ENCODE data around the gene GFOD2. TPM values are rescaled to one million over a fixed set of nuclear protein-coding genes. Genes with fewer than 3 reads are reported as not detected.
"Not testable (repeated sequence)": the region's sequence is repeated elsewhere in the genome, so short reads cannot be mapped to it uniquely, and the experiment has no call there.

Gene GFOD2, protein sequence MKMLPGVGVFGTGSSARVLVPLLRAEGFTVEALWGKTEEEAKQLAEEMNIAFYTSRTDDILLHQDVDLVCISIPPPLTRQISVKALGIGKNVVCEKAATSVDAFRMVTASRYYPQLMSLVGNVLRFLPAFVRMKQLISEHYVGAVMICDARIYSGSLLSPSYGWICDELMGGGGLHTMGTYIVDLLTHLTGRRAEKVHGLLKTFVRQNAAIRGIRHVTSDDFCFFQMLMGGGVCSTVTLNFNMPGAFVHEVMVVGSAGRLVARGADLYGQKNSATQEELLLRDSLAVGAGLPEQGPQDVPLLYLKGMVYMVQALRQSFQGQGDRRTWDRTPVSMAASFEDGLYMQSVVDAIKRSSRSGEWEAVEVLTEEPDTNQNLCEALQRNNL
- 10 to 100 TPM; 20.5 to 24.9 (median 21.5) TPM for polyA plus RNA-seq (ENCODE audit: insufficient read length in 4 of 4)

DNA sequence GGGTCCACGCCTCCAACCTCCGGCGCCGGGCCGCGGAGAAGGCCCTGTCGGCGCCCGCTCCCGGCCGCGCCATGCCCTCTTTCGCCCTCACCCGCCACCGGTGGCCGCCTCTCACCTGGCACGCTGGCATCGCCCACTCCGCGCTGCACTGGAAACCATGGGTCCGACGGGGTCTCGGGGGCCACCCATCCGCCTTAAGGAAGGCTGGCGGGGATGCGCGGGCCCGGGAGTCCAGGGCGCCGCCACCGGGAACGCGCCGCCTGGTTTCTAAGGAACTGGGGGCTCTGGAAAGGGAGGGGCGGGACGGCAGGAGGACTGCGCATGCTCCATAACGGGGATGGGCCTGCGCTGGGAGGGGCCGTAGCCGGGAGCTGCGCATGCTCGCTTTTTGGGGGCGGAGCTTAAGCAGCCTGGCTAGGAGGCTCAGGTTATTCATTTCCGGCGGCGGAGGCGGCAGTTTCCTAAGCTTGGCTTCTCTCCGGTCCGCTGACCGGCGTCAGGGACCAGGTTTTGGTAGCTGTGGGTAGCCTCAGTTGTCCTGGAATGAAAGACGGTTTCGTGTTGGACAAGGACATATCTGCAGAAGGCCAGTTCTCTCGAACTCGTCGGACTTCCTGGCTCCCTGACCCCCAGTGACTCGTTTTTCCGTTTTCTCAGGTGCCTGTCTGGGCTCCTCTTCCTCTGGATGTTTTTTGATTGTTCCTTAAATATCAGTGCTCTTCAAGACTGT, at the start of gene GFOD2:
TSS of gene GFOD2 (minus strand) at position 269 of the 730 bp plus-strand sequence. CDS start 33,601 bp downstream, outside the sequence.
- DNase-seq (ENCODE audit: low read depth in 4 of 4, low spot score in 3 of 4): peak; percentile 91 to 98 (median 93)

DNA sequence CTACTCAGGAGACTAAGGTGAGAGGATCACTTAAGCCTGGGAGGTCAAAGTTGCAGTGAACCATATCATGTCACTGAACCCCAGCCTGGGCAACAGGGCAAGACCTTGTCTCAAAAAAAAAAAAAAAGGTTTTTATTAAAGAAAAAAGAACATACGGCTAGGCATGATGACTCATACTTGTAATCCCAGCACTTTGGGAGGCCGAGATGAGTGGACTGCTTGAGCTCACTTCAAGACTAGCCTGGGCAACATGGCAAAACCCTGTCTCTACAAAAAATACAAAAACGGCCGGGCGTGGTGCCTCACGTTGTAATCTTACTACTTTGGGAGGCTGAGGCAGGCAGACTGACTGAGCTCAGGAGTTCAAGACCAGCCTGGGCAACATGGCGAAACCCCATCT, 48.8 kb upstream of the GFOD2 start:
- no peak for DNase-seq (ENCODE audit: low read depth in 4 of 4, low spot score in 3 of 4)

DNA sequence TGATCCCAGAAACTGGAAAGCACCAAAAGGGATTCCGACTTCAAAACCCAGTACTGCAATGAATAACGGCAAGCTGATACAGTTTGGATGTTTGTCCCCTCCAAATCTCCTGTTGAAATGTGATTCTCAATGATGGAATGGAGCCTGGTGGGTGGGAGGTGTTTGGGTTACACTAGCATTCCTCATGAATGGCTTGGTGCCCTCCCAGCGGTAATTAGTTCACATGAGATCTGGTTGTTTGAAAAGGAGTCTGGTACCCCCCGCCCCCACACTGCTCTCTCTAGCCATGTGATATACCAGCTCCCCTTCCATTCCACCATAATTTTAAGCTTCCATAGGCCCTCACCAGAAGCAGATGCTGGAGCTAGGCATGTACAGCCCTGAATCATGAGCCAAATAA, 47.2 kb upstream of the GFOD2 start:
- peak in 2 of 4 donors; percentile 24 to 31 for DNase-seq (ENCODE audit: low read depth in 4 of 4, low spot score in 3 of 4)

DNA sequence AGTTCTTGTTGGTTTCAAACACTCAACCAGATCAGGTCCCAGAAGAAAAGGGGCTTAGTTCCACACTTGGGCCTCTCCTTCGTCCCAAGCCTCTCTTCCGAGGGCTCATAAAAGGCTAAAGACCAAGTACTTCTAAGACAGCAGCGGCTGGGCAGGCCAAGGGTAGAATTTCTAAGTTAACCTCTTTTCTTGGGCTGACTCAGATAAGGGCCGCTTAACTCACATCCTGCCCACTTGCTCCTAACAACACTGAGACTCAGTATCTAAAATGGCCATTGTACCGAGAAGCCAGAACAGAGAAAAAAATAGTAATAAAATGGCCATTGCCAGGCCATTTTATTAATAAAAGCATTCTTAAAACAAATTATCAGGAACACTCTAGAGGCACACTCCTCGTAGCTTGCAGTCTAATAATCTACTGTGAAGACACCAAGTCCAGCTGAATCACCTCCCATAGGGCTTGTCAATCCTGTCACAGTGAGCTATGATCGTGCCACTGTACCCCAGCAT, 45.1 kb upstream of the GFOD2 start:
- DNase-seq (ENCODE audit: low read depth in 4 of 4, low spot score in 3 of 4): no peak

DNA sequence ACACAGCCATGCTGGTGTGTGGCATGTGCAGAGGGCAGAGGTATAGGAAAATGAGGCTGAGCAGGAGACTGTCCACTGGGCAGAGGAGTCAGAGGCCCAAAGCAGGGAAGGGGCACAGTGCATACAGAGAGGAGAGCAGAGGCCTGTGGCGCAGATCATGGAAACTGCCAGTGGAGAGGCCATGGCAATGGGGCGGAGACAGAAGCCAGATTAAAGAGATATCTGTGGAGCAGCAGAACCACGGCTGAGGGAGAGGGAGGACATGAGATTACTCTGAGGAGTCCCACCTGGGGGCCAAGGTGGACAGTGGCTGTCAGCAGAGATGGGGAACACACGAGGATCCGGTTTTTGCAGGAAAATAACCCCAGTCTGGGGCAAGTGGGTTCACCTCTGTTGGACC, 44.0 kb upstream of the GFOD2 start:
- no peak for DNase-seq (ENCODE audit: low read depth in 4 of 4, low spot score in 3 of 4)

DNA sequence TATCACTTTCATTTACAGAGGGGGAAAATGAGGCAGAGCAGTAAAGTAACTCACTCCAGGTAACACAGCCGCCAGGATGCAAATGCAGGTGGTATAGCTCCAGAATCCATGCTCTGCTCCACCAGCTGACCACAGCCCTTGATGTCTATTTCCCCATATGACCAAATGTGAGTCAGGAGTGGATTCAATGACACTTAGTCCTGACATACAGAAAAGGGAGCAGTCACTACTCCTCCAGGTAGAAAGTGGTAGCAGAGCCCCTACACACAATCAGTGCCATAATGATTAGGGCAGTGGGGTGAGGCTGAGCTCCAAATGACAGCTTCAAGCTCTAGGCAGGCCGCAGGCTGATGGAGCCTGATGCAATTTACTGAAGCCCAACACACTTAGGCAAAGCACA, 43.3 kb upstream of the GFOD2 start:
- no peak for DNase-seq (ENCODE audit: low read depth in 4 of 4, low spot score in 3 of 4)

DNA sequence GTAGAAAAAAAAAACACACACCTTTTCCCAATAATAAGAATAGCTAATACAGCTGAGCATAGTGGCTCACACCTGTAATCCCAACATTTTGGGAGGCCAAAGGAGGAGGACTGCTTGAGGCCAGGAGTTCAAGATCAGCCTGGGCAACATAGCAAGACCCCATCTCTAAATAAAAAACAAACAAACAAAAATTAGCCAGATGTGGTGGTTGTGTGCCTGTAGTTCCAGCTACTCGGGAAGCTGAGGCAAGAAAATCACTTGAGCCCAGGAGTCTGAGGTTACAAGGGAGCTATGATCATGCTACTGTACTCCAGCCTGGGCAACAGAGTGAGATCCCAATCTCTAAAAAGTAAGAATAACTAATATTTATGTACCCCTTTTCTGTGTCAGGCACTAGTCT, 42.8 kb upstream of the GFOD2 start:
- no peak for DNase-seq (ENCODE audit: low read depth in 4 of 4, low spot score in 3 of 4)

DNA sequence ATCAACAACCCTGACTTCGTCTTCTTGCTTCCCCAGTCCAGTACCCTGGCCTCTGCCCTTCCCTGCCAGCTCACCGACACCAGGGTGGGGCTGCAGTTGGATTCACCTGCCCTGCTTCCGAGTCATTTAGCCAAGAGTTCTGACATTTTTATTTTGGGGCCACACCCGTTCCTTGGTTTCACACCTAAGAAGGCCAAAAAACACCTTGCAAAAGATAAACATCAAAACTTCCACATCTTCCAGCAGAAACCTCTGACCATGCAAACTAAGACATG, 41.8 kb upstream of the GFOD2 start:
- DNase-seq (ENCODE audit: low read depth in 4 of 4, low spot score in 3 of 4): no peak

DNA sequence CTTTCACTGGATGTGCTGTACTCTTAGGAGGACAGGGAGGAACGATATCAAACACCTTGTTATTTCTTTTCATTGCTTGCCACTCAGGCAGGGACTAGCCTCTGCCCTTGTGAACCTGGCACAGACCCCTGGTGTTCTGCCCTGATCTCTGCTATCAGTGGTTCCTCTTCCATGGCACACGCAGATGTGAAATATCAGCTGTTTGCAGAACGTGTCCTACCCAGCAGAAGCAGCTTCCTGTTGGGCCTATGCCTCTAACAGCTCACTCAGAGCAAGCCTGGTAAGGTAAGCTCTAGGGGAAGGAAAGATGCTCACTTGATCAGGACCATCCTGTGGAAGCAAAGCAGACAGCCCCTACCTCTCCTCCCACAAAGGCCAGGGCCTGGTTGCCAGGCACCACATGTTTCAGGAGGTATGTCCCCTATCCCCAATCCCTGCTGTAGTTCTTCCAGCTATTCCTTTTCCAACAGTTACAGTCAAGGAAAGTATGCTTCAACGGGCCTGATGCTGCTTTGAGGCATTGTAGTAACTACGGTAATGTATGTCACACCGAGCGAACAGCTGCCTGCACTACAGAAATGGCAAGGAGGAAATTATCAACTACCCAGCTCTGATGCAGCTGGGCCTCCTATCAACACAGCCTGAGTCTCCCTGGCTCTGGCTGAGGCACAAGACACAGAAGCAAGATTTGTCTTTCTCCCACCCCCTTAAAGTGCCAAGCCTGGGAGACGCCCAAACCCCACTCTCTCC, 41.3 kb upstream of the GFOD2 start:
- DNase-seq (ENCODE audit: low read depth in 4 of 4, low spot score in 3 of 4): no peak

DNA sequence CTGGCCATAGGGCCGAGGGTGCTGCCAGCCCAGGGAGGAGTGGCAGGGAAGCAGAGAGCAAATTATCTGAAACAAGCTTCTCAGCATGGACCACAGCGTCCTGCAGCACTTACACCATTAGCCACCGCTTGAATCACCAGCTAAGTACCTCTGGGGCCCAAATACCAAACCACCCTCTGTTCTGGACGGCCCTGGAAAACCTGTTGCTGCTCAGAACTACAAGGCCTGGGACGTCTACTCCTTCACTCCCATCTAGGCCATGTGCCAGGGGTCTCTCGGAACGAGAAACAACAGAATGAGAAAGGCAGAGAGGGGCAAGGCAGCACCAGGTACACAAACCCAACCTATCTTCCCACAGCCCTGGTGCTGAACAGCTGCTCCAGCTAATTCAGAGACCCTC, 39.9 kb upstream of the GFOD2 start:
- DNase-seq (ENCODE audit: low read depth in 4 of 4, low spot score in 3 of 4): no peak

DNA sequence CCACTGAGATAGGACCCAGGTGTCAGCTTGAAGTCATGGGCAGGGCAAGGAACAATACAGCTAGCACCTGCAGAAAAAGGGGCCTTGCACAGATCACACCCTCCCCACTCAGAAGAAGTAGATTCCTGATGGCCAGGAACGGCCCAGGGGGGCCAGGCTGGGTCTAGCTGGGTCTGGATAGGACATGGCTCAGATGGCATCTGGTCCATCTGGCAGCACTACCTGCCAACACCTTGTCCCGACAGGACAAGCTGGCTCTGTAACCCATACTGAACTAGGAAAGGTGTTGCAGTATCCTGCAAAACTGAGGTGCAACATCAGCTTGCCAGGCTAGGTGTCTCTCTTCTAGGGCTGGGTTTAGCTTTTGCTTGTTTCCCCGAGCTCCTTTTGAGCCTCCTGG, 38.9 kb upstream of the GFOD2 start:
- no peak for DNase-seq (ENCODE audit: low read depth in 4 of 4, low spot score in 3 of 4)

DNA sequence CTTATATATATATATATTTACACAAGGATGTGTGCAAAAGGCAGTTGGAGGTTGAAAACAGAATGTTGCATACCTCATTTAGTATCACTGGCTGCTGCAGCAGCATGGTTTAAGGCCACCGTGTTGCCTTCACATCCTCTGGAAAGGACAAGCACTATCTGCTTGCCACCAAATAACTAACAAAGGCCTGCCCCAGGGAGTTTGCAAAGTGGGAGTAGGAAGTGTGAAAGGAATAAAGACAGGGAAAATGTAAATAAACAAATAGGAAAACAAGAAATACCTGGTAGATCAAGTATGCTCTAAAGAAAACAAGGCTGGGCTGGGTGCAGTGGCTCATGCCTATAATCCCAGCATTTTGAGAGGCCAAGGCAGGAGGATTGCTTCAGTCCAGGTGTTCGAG, 33.5 kb upstream of the GFOD2 start:
- DNase-seq (ENCODE audit: low read depth in 4 of 4, low spot score in 3 of 4): no peak

DNA sequence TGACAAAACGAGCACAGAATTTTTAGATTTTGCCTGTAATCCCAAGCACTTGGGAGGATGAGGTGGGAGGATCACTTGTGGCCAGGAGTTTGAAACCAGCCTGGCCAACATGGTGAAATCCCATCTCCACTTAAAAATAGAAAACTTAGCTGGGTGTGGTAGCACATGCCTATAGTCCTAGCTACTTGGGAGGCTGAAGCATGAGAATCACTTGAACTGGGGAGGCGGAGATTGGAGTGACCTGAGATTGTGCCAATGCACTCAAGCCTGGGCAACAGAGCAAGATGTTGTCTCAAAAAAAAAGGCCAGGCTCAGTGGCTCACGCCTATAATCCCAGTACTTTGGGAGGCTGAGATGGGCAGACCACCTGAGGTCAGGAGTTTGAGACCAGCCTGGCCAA, 32.2 kb upstream of the GFOD2 start:
- not testable (repeated sequence) for DNase-seq (ENCODE audit: low read depth in 4 of 4, low spot score in 3 of 4)

DNA sequence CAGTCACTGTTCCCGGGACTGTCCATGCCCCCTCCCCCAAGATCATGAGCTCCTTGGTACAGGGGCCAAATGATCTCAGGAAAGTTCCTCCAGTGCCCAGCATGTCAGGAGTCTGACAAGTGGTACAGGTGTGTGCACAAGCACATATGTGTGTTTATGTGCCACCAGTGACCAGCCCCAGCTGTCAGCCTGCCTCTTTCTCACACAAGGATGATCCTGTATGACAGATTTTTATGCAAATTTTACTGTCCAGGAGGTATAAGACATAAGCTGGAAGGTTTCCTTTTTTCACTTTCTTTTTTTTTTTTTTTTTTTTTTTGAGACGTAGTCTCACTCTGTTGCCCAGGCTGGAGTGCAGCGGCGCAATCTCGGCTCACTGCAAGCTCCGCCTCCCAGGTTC, 31.4 kb upstream of the GFOD2 start:
- no peak for DNase-seq (ENCODE audit: low read depth in 4 of 4, low spot score in 3 of 4)

DNA sequence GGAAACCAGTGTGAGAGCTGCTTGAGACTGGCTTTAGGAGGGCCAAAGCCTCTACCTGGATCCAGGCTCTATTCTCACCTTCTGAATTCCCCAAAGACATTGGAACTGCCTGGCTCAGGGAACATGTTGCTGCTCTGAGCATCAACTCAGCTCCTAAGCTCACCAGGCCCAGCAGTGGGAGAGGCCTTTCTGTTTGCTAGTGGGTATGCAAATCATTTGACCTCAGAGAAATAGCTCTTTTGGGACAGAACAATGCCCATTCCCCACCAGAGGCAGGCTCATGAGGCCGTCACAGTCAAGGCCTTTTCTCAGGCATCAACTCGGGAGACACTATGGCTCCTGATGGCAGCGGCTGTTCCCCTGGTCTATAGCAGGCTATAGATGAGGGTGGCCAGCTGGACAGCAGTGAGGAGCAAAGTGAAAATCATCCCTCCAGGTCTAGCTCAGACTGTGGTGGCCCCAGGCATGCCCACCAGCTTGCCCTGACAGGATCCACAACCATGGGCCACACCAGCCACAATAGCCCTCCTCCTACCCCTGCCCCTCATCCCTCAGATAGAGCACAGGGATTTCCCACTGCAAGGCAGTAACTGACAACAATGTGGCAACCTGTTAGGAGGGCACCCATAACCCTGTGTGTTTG, 30.4 kb upstream of the GFOD2 start:
- DNase-seq (ENCODE audit: low read depth in 4 of 4, low spot score in 3 of 4): no peak

DNA sequence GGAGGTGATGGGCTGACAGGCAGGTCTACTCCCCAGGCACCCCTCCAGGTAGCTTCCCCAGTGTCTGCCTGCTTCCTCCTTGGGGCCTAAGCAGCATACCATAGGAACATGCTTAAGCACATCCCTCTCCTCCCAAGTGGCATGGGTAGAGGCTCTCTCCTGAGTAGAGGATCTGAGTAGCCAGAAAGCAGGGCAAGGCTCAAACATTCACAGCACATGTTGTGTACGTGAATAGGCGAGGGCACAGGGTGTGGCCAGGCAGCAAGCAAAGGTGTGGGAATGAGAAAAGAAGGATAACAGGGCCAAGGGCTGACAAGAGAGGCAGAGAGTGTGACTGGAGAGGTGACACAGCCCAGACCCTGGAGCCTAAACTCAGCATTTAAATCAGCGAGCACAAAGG, 29.7 kb upstream of the GFOD2 start:
- no peak for DNase-seq (ENCODE audit: low read depth in 4 of 4, low spot score in 3 of 4)

DNA sequence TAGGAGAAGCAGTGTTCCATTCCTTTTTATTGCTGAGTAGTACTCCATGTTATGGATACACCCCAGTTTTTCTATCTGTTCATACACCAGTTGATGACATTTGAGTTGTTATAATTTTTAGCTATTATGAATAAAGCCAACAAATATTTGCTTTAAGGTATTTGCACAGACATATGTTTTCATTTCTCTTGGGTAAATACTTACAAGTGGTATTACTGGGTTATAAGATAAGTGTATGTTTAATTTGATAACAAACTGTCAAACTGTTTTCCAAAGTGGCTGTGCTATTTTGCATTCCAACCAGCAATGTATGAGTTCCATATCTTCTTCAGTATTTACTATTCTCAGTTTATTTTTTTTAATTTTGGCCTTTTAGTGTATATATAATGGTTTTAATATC, 27.7 kb upstream of the GFOD2 start:
- no peak for DNase-seq (ENCODE audit: low read depth in 4 of 4, low spot score in 3 of 4)

DNA sequence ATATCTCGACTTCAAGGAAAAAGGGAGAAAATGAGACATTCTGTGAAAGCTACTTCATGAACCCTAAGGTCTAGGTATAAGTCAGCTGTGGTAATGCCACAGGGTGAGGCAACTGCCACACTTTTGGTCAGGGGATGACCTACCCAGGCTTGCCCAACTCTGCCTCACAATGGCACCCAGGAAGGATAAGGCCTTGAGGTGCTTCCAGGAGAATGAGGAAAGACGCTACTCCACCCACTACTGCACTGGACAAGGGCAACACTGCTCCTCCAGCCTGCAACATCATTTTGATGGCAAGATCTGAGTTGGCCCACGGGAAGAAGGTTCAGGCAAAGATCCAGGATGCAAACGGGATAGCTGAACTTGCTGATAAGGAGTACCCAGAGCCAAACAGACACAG, 22.0 kb upstream of the GFOD2 start:
- DNase-seq (ENCODE audit: low read depth in 4 of 4, low spot score in 3 of 4): no peak

DNA sequence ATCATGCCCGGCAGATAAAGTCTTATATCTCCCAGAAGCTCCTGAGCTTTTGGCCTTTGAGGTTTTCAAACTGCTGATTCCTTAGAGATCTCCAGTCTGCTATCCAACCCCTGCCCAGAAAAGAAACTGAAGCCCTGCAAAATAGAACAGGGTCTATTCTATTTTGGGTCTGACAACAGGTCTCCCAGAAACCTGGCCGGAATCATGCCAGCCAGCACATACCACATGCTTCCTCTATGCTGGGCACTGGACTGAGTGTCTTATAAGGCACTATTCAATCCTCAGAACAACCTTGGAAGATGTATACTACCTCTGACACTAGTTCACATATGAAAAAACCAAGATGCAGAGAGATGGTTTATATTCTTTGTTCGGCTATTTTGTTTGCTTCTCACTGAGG, 21.3 kb upstream of the GFOD2 start:
- no peak for DNase-seq (ENCODE audit: low read depth in 4 of 4, low spot score in 3 of 4)

DNA sequence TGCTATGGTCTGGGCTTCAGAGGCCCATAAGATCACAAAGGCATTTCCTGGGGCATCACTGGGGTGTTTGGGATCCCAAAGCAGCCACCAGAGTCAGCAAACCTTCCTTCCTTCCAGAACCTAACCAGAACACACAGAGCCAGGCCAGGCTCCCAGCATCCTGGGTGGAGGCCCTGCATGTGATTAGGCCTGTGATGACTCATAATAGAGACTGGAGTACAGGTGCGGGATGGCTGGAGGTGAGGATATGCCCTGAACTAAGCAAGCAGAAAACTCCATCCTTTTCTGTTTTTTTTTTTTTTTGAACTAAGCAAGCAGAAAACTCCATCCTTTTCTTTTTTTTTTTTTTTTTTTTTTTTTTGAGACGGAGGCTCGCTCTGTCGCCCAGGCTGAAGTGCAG, 17.7 kb upstream of the GFOD2 start:
- DNase-seq (ENCODE audit: low read depth in 4 of 4, low spot score in 3 of 4): no peak

DNA sequence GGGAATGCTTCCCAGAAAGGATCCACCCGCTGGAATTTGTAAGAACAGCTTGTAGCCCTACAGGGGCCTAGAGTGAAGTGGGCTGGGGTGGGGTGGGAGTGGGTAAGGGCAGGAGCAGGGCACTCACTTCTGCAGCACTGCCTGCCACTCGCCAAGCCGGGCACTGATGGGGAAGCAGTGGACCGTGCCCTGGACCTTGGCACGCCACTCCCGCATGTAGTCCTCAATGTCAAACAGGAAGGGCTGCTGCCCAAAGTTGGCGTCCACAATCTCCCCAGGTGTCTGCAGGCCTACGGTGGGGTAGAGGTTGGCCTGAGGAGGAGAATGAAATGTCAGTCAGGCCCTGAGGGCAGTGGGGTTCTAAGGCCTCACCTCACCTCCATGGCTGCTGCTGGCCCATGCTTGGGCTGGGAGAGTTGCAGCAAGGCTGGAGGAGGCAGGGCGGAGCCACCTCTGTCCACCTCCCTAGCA, 15.7 kb upstream of the GFOD2 start:
- no peak for DNase-seq (ENCODE audit: low read depth in 4 of 4, low spot score in 3 of 4)
